HEK293 (cell line): ENCODE measurements around the gene USP5.

Experiments
- GLIS1 ChIP-seq: fragments of 450-650 bp; formaldehyde crosslinking; IDR thresholded peaks from 2 replicates; pipeline ENCODE4 v1.5.1; 2016; ENCODE audit warnings: missing biosample characterization, missing genetic modification characterization
- KLF1 ChIP-seq: fragments of 450-650 bp; formaldehyde crosslinking; IDR thresholded peaks from 2 replicates; pipeline ENCODE4 v1.5.1; 2016; ENCODE audit warnings: missing biosample characterization, missing genetic modification characterization
- MEIS1 ChIP-seq: sonication (generic); formaldehyde crosslinking; IDR thresholded peaks from 2 replicates; pipeline ENCODE4 v1.8.1; 2022; ENCODE audit warnings: missing genetic modification reagents, mild to moderate bottlenecking, borderline replicate concordance
- SCRT2 ChIP-seq: fragments of 450-650 bp; formaldehyde crosslinking; IDR thresholded peaks from 2 replicates; pipeline ENCODE4 v1.5.1; 2016; ENCODE audit warnings: missing biosample characterization, missing genetic modification characterization
- YY1 ChIP-seq: fragments of 450-650 bp; formaldehyde crosslinking; IDR thresholded peaks from 2 replicates; pipeline ENCODE4 v1.5.1; 2018; ENCODE audit warnings: missing biosample characterization, missing genetic modification characterization
- ZBTB8A ChIP-seq: fragments of 450-650 bp; formaldehyde crosslinking; IDR thresholded peaks from 2 replicates; pipeline ENCODE4 v1.5.1; 2016; ENCODE audit warnings: missing biosample characterization, missing genetic modification characterization
- ZFP37 ChIP-seq: fragments of 450-650 bp; formaldehyde crosslinking; IDR thresholded peaks from 2 replicates; pipeline ENCODE4 v1.5.1; 2016; ENCODE audit warnings: missing biosample characterization, missing genetic modification characterization
- ZNF138 ChIP-seq: fragments of 450-650 bp; formaldehyde crosslinking; IDR thresholded peaks from 2 replicates; pipeline ENCODE4 v1.5.1; 2016; ENCODE audit warnings: missing biosample characterization, missing genetic modification characterization, borderline replicate concordance
- ZNF140 ChIP-seq: fragments of 450-650 bp; formaldehyde crosslinking; IDR thresholded peaks from 2 replicates; pipeline ENCODE4 v1.5.1; 2016; ENCODE audit warnings: missing biosample characterization, missing genetic modification characterization
- ZNF155 ChIP-seq: fragments of 450-650 bp; formaldehyde crosslinking; IDR thresholded peaks from 2 replicates; pipeline ENCODE4 v1.5.1; 2016; ENCODE audit warnings: missing biosample characterization, missing genetic modification characterization
- ZNF184 ChIP-seq: fragments of 450-650 bp; IDR thresholded peaks from 2 replicates; pipeline ENCODE4 v1.5.1; 2018; ENCODE audit warnings: missing biosample characterization, mild to moderate bottlenecking, missing genetic modification characterization
- ZNF2 ChIP-seq: fragments of 450-650 bp; formaldehyde crosslinking; IDR thresholded peaks from 2 replicates; pipeline ENCODE4 v1.5.1; 2016; ENCODE audit warnings: missing biosample characterization, missing genetic modification characterization
- ZNF202 ChIP-seq: fragments of 450-650 bp; formaldehyde crosslinking; IDR thresholded peaks from 2 replicates; pipeline ENCODE4 v1.5.1; 2016; ENCODE audit warnings: missing biosample characterization, missing genetic modification characterization, borderline replicate concordance
- ZNF23 ChIP-seq: fragments of 450-650 bp; formaldehyde crosslinking; IDR thresholded peaks from 2 replicates; pipeline ENCODE4 v1.5.1; 2016; ENCODE audit warnings: missing biosample characterization, missing genetic modification characterization, borderline replicate concordance
- ZNF292 ChIP-seq: fragments of 450-650 bp; formaldehyde crosslinking; IDR thresholded peaks from 2 replicates; pipeline ENCODE4 v1.5.1; 2016; ENCODE audit warnings: low read depth, missing biosample characterization, missing genetic modification characterization, borderline replicate concordance
- ZNF514 ChIP-seq: fragments of 450-650 bp; formaldehyde crosslinking; IDR thresholded peaks from 2 replicates; pipeline ENCODE4 v1.5.1; 2016; ENCODE audit warnings: missing biosample characterization, missing genetic modification characterization
- ZNF529 ChIP-seq: fragments of 450-650 bp; formaldehyde crosslinking; IDR thresholded peaks from 2 replicates; pipeline ENCODE4 v1.5.1; 2017; ENCODE audit warnings: missing genetic modification characterization, missing biosample characterization; ENCODE audit not compliant: insufficient replicate concordance
- ZNF561 ChIP-seq: fragments of 450-650 bp; IDR thresholded peaks from 2 replicates; pipeline ENCODE4 v1.5.1; 2018; ENCODE audit warnings: missing biosample characterization, missing genetic modification characterization, borderline replicate concordance
- ZNF600 ChIP-seq: fragments of 450-650 bp; formaldehyde crosslinking; IDR thresholded peaks from 2 replicates; pipeline ENCODE4 v1.5.1; 2016; ENCODE audit warnings: missing biosample characterization, missing genetic modification characterization
- ZNF654 ChIP-seq: fragments of 450-650 bp; formaldehyde crosslinking; IDR thresholded peaks from 2 replicates; pipeline ENCODE4 v1.5.1; 2016; ENCODE audit warnings: low read depth, missing biosample characterization, missing genetic modification characterization
- TF ChIP-seq, protein P1 (sequence below): fragments of 450-650 bp; formaldehyde crosslinking; IDR thresholded peaks from 2 replicates; pipeline ENCODE4 v1.5.1; 2016; ENCODE audit warnings: missing biosample characterization, missing genetic modification characterization
- TF ChIP-seq, protein P2 (sequence below): fragments of 450-650 bp; IDR thresholded peaks from 2 replicates; pipeline ENCODE4 v1.5.1; 2018; ENCODE audit warnings: missing biosample characterization, missing genetic modification characterization
- TF ChIP-seq, protein P3 (sequence below): fragments of 450-650 bp; formaldehyde crosslinking; IDR thresholded peaks from 2 replicates; pipeline ENCODE4 v1.5.1; 2016; ENCODE audit warnings: missing biosample characterization, missing genetic modification characterization
- TF ChIP-seq, protein P4 (sequence below): fragments of 450-650 bp; formaldehyde crosslinking; IDR thresholded peaks from 2 replicates; pipeline ENCODE4 v1.5.1; 2017; ENCODE audit warnings: missing biosample characterization, missing genetic modification characterization
- TF ChIP-seq, protein P5 (sequence below): fragments of 450-650 bp; formaldehyde crosslinking; IDR thresholded peaks from 2 replicates; pipeline ENCODE4 v1.5.1; 2016; ENCODE audit warnings: missing biosample characterization, missing genetic modification characterization
- TF ChIP-seq, protein P6 (sequence below): fragments of 450-650 bp; formaldehyde crosslinking; IDR thresholded peaks from 2 replicates; pipeline ENCODE4 v1.5.1; 2016; ENCODE audit warnings: missing biosample characterization, missing genetic modification characterization

USP5 gene

DNA sequence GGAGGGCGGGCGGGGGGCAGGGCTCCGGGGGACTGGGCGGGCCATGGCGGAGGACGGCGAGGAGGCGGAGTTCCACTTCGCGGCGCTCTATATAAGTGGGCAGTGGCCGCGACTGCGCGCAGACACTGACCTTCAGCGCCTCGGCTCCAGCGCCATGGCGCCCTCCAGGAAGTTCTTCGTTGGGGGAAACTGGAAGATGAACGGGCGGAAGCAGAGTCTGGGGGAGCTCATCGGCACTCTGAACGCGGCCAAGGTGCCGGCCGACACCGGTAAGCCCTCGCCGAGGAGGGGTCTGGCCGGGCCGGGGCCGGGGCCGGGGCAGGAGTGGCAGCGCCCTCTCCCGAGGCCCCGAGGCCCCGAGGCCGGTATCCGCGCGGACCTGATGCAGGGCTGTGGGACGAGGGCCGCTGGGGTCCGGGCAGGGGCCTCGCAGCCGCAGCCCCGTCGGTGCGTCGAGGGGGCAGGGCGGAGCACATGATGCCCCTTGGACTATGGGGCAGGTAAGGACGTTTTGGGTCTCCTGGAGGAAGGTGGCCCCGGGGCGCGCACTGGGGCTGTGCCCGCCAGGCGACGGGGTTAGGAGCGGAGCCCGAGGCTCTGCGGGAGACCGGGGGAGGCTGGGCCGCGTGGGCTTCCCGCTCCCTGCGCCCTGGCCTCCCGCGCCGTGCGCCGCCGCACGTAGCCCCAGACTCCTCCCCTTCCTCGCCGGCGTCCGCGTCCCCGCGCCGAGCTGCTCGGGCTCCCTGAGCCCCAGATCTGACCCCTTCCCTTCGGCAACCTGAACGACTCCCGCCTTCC lies 15.7 kb downstream of the USP5 start, which contains the start of gene TPI1 (continued):
- TF ChIP-seq MEIS1 (CRISPR knock-in tag) (no peak), ZNF23 (tag by site-specific recombination) (no peak), ZNF138 (no peak), ZFP37 (tag by site-specific recombination) (no peak), ZNF140 (tag by site-specific recombination) (no peak), ZNF561 (peak; percentile 82), YY1 (tag by site-specific recombination) (peak; percentile 80), ZNF600 (tag by site-specific recombination) (no peak), ZNF155 (no peak), ZBTB8A (tag by site-specific recombination) (peak; percentile 78), ZNF292 (tag by site-specific recombination) (0 out of 2 replicates have a peak, but pooled peaks have one; percentile 17), ZNF654 (tag by site-specific recombination) (no peak), ZNF184 (tag by site-specific recombination) (no peak), GLIS1 (tag by site-specific recombination) (peak; percentile 89), ZNF514 (tag by site-specific recombination) (no peak), KLF1 (tag by site-specific recombination) (0 out of 2 replicates have a peak, but pooled peaks have one; percentile 8), SCRT2 (tag by site-specific recombination) (no peak), ZNF202 (tag by site-specific recombination) (no peak), ZNF529 (tag by site-specific recombination) (no peak), ZNF2 (tag by site-specific recombination) (0 out of 2 replicates have a peak, but pooled peaks have one; percentile 8)
- TF ChIP-seq, protein P1, sequence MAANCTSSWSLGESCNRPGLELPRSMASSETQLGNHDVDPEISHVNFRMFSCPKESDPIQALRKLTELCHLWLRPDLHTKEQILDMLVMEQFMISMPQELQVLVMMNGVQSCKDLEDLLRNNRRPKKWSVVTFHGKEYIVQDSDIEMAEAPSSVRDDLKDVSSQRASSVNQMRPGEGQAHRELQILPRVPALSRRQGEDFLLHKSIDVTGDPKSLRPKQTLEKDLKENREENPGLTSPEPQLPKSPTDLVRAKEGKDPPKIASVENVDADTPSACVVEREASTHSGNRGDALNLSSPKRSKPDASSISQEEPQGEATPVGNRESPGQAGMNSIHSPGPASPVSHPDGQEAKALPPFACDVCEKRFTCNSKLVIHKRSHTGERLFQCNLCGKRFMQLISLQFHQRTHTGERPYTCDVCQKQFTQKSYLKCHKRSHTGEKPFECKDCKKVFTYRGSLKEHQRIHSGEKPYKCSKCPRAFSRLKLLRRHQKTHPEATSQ (tag by site-specific recombination), result 0 out of 2 replicates have a peak, but pooled peaks have one; percentile 71
- TF ChIP-seq, protein P2, sequence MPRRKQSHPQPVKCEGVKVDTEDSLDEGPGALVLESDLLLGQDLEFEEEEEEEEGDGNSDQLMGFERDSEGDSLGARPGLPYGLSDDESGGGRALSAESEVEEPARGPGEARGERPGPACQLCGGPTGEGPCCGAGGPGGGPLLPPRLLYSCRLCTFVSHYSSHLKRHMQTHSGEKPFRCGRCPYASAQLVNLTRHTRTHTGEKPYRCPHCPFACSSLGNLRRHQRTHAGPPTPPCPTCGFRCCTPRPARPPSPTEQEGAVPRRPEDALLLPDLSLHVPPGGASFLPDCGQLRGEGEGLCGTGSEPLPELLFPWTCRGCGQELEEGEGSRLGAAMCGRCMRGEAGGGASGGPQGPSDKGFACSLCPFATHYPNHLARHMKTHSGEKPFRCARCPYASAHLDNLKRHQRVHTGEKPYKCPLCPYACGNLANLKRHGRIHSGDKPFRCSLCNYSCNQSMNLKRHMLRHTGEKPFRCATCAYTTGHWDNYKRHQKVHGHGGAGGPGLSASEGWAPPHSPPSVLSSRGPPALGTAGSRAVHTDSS (tag by site-specific recombination), result no peak
- TF ChIP-seq, protein P3, sequence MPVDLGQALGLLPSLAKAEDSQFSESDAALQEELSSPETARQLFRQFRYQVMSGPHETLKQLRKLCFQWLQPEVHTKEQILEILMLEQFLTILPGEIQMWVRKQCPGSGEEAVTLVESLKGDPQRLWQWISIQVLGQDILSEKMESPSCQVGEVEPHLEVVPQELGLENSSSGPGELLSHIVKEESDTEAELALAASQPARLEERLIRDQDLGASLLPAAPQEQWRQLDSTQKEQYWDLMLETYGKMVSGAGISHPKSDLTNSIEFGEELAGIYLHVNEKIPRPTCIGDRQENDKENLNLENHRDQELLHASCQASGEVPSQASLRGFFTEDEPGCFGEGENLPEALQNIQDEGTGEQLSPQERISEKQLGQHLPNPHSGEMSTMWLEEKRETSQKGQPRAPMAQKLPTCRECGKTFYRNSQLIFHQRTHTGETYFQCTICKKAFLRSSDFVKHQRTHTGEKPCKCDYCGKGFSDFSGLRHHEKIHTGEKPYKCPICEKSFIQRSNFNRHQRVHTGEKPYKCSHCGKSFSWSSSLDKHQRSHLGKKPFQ, result no peak
- TF ChIP-seq, protein P4, sequence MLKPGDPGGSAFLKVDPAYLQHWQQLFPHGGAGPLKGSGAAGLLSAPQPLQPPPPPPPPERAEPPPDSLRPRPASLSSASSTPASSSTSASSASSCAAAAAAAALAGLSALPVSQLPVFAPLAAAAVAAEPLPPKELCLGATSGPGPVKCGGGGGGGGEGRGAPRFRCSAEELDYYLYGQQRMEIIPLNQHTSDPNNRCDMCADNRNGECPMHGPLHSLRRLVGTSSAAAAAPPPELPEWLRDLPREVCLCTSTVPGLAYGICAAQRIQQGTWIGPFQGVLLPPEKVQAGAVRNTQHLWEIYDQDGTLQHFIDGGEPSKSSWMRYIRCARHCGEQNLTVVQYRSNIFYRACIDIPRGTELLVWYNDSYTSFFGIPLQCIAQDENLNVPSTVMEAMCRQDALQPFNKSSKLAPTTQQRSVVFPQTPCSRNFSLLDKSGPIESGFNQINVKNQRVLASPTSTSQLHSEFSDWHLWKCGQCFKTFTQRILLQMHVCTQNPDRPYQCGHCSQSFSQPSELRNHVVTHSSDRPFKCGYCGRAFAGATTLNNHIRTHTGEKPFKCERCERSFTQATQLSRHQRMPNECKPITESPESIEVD, result no peak
- TF ChIP-seq, protein P5, sequence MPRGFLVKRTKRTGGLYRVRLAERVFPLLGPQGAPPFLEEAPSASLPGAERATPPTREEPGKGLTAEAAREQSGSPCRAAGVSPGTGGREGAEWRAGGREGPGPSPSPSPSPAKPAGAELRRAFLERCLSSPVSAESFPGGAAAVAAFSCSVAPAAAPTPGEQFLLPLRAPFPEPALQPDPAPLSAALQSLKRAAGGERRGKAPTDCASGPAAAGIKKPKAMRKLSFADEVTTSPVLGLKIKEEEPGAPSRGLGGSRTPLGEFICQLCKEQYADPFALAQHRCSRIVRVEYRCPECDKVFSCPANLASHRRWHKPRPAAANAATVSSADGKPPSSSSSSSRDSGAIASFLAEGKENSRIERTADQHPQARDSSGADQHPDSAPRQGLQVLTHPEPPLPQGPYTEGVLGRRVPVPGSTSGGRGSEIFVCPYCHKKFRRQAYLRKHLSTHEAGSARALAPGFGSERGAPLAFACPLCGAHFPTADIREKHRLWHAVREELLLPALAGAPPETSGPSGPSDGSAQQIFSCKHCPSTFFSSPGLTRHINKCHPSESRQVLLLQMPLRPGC (tag by site-specific recombination), result peak; percentile 19; the same call in 1 of the 2 replicates
- TF ChIP-seq, protein P6, sequence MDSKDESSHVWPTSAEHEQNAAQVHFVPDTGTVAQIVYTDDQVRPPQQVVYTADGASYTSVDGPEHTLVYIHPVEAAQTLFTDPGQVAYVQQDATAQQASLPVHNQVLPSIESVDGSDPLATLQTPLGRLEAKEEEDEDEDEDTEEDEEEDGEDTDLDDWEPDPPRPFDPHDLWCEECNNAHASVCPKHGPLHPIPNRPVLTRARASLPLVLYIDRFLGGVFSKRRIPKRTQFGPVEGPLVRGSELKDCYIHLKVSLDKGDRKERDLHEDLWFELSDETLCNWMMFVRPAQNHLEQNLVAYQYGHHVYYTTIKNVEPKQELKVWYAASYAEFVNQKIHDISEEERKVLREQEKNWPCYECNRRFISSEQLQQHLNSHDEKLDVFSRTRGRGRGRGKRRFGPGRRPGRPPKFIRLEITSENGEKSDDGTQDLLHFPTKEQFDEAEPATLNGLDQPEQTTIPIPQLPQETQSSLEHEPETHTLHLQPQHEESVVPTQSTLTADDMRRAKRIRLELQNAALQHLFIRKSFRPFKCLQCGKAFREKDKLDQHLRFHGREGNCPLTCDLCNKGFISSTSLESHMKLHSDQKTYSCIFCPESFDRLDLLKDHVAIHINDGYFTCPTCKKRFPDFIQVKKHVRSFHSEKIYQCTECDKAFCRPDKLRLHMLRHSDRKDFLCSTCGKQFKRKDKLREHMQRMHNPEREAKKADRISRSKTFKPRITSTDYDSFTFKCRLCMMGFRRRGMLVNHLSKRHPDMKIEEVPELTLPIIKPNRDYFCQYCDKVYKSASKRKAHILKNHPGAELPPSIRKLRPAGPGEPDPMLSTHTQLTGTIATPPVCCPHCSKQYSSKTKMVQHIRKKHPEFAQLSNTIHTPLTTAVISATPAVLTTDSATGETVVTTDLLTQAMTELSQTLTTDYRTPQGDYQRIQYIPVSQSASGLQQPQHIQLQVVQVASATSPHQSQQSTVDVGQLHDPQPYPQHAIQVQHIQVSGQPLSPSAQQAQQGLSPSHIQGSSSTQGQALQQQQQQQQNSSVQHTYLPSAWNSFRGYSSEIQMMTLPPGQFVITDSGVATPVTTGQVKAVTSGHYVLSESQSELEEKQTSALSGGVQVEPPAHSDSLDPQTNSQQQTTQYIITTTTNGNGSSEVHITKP (tag by site-specific recombination), result no peak
